ENCODE measurements around the gene DAZAP1.

The DAZAP1 gene

DNA sequence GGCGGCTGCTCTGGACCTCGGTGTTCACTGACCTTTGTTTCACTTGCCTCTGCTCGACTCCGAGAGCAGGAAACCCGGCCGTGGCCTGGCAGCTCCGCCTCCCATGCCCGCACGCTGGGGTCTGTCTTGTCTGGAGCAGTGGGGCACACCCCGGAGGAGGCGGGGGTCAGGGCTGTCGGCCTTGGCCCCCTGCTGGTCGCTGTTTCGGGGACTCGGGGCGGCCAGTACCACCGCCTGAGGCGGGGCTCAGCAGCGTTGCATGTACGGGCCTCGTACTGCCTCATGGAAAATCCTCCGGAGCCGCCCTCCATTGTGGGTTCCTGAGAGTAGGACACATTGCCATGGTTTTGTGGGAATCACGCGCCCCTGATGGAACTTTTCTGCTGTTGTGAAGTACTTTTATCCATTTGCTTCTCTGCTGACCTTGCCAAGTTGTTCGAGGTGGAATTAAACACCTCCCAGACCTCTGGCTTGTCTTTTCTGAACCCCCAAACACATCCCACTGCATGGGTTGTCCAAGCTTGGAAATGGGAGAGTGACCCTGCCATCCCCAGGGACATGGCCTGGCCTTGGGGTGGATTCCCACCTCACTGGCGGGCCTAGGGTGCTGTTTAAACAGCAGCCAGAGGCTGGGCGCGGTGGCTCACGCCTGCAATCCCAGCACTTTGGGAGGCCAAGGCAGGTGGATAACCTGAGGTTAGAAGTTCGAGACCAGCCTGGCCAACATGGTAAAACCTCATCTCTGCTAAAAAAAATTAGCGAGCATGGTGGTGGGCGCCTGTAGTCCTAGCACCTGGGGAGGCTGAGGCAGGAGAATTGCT is 29.2 kb upstream of the DAZAP1 start:
- H3K4me1 ChIP-seq (ENCODE audit: control insufficient read depth, insufficient read depth, low read length), result peaks cover 15% of the 10 kb centered on the region
- 94 to 95% methylated on average over 33 of the region's 33 CpGs for WGBS, 2 experiments

DNA sequence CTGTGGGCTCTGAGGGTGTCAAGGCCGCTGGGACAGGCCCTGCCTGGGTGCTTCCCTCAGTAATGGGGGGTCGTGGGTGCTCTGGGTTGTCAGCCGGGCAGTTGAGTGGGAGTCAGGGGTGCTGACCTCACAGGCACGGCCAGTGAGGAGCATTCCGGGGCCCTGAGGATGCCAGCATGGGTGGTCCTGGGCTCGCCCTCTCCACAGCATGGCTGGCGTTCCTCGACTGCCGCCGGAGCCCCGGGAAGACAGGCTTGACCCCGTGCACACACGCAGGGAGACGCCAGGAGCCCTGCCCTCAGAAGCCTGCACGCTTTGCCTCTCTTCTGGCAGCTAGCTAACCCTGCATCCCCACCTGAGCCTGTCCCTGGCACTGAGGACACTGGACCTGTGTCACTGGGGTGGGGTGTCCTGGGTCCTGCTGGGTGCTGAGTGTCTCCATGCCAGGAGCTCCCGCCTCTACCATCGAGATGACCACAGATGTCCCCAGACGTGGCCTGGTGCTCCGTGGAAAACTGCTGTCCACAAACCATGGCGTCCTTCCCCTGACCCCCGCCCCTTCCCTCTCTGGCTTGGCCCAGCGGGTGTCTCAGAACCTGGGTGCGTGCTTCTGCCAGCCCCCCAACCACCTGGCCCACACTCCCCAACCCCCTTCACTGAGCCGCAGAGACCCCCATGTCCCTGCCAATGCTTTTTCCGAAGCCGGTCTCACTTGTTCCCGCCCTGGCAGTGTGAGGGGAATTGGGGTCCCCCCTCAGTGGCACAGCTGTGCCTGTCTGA is 28.1 kb upstream of the DAZAP1 start:
- Histone ChIP-seq H3K27ac (ENCODE audit: insufficient read depth, low read depth, low read length, poor library complexity, severe bottlenecking) (no peak overlapping the region), H3K9me3 (ENCODE audit: control insufficient read depth, low read length) (no peaks in the 10 kb centered on the region), H3K4me1 (ENCODE audit: control insufficient read depth, insufficient read depth, low read length) (peaks cover 17% of the 10 kb centered on the region), H3K4me3 (ENCODE audit: insufficient read depth, low read depth, low read length) (no peak overlapping the region), H3K27me3 (ENCODE audit: control insufficient read depth, insufficient read depth, low read length, poor library complexity, severe bottlenecking) (no peaks in the 10 kb centered on the region), H3K36me3 (ENCODE audit: control insufficient read depth, insufficient read depth, low read length) (peaks cover 19% of the 10 kb centered on the region)
- WGBS, 2 experiments, result 92 to 94% methylated on average over 26 of the region's 27 CpGs

More for the DNA sequence above, 29.2 kb upstream of the DAZAP1 start:
- Histone ChIP-seq H3K9me3 (ENCODE audit: control insufficient read depth, low read length) (no peaks in the 10 kb centered on the region), H3K27me3 (ENCODE audit: control insufficient read depth, insufficient read depth, low read length, poor library complexity, severe bottlenecking) (no peaks in the 10 kb centered on the region), H3K27ac (ENCODE audit: insufficient read depth, low read depth, low read length, poor library complexity, severe bottlenecking) (no peak overlapping the region), H3K36me3 (ENCODE audit: control insufficient read depth, insufficient read depth, low read length) (peaks cover 30% of the 10 kb centered on the region), H3K4me3 (ENCODE audit: insufficient read depth, low read depth, low read length) (no peak overlapping the region)

DNA sequence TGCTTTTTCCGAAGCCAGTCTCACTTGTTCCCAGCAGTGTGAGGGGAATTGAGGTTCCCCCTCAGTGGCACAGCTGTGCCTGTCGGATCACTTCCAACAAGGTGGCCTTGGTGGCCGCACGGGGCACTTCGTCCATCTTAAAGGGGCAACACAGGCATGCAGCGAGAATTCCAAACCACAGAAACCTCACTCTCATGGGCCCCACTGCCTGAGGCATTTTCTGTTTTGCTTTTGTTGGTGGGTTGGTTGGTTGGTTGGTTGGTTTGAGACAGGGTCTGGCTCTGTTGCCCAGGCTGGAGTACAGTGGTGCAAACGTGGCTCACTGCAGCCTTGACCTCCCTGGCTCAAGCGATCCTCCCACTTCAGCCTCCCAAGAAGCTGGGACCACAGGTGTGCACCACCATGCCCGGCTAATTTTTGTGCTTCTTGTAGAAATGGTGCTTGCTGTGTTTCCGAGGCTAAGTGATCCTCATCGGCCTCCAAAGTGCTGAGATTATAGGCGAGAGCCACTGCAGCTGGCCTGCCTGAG is 27.4 kb upstream of the DAZAP1 start:
- WGBS, 2 experiments, result 90 to 93% methylated on average over 12 of the region's 12 CpGs
- H3K27ac ChIP-seq (ENCODE audit: insufficient read depth, low read depth, low read length, poor library complexity, severe bottlenecking), result no peak overlapping the region
- no peak overlapping the region for H3K4me3 ChIP-seq (ENCODE audit: insufficient read depth, low read depth, low read length)
- H3K36me3 ChIP-seq (ENCODE audit: control insufficient read depth, insufficient read depth, low read length), result peaks cover 17% of the 10 kb centered on the region
- H3K9me3 ChIP-seq (ENCODE audit: control insufficient read depth, low read length), result no peaks in the 10 kb centered on the region
- H3K27me3 ChIP-seq (ENCODE audit: control insufficient read depth, insufficient read depth, low read length, poor library complexity, severe bottlenecking), result no peaks in the 10 kb centered on the region
- H3K4me1 ChIP-seq (ENCODE audit: control insufficient read depth, insufficient read depth, low read length), result peaks cover 21% of the 10 kb centered on the region

DNA sequence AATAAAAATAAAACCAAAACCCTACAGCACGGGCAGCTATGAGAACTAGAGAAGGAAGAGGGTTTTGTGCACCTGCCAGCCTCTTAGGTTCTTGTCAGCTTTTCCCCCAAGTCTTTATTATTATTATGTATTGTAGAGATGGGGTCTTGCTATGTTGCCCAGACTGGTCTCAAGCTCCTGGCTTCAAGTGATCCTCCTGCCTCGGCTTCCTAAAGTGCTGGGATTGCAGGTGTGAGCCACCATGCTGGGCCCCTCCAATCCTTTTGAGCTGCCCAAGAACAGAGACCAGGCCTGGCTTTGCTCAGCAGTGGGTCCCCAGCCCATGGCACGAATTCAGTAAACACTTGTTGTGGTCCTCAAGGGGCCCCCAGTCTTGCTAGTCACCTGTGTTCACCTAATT is 25.1 kb upstream of the DAZAP1 start:
- Histone ChIP-seq H3K36me3 (ENCODE audit: control insufficient read depth, insufficient read depth, low read length) (peaks cover 7% of the 10 kb centered on the region), H3K27me3 (ENCODE audit: control insufficient read depth, insufficient read depth, low read length, poor library complexity, severe bottlenecking) (no peaks in the 10 kb centered on the region), H3K27ac (ENCODE audit: insufficient read depth, low read depth, low read length, poor library complexity, severe bottlenecking) (no peak overlapping the region), H3K4me1 (ENCODE audit: control insufficient read depth, insufficient read depth, low read length) (peaks cover 21% of the 10 kb centered on the region), H3K9me3 (ENCODE audit: control insufficient read depth, low read length) (no peaks in the 10 kb centered on the region), H3K4me3 (ENCODE audit: insufficient read depth, low read depth, low read length) (no peak overlapping the region)
- WGBS, 2 experiments, result 84 to 92% methylated on average over 2 to 3 of the region's 3 CpGs

DNA sequence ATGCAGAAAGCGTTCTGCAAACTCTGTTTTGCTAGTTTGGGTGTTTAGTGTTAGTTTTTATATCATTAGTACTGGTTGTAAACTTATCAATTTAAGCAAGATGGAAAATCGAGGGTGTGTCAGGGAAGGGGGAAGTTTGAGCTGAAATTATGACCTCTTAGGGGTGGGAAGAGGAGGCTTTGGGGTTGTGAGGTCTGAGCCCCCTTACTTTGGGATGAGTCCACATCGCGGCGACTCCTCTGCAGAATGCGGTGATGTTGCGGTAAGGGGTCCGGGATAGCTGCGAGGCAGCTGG is 24.4 kb upstream of the DAZAP1 start:
- H3K27ac ChIP-seq (ENCODE audit: insufficient read depth, low read depth, low read length, poor library complexity, severe bottlenecking), result no peak overlapping the region
- no peak overlapping the region for H3K4me3 ChIP-seq (ENCODE audit: insufficient read depth, low read depth, low read length)
- H3K9me3 ChIP-seq (ENCODE audit: control insufficient read depth, low read length), result no peaks in the 10 kb centered on the region
- 23 to 25% methylated on average over 9 of the region's 9 CpGs for WGBS, 2 experiments
- no peaks in the 10 kb centered on the region for H3K27me3 ChIP-seq (ENCODE audit: control insufficient read depth, insufficient read depth, low read length, poor library complexity, severe bottlenecking)
- H3K36me3 ChIP-seq (ENCODE audit: control insufficient read depth, insufficient read depth, low read length), result no peaks in the 10 kb centered on the region
- H3K4me1 ChIP-seq (ENCODE audit: control insufficient read depth, insufficient read depth, low read length), result peaks cover 21% of the 10 kb centered on the region

DNA sequence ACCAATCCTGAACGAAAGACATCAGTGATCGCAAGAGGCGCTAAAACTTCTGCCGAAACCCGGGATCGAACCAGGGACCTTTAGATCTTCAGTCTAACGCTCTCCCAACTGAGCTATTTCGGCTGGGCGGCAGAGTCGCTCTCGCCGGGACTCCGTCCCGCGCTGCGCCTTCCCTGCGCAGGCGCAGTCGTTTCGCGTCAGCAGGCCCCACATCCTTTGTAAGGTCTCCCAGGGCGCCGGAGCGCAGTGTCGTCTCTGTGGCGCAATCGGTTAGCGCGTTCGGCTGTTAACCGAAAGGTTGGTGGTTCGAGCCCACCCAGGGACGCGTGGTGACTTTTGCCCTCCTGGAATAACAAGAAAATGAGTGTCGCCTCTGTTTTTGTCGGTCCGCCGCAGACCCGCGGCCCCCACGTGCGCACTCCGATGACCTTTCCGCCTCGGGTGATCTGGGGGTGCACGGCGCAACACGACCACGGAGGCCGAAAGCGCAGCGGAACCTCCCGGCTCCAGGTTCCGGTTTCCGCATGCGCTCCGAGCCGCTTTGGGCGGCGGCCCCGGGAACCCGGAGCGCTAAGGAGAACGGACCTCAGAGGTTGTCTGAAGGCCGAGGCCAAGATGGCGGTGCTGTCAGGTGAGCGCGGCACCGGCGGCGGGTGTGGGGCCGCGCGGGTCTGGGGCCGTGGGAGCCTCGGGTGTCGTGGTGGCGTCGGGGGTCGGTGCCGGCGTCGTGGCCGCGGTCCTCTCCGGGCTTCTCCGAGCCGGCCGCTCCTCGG is 23.9 kb upstream of the DAZAP1 start, which contains the start of gene NDUFS7:
NDUFS7 (plus strand) TSS at position 596 of the 773 bp plus-strand sequence; CDS start at position 616, 20 bp downstream.
- Histone ChIP-seq H3K4me1 (ENCODE audit: control insufficient read depth, insufficient read depth, low read length) (peaks cover 21% of the 10 kb centered on the region), H3K9me3 (ENCODE audit: control insufficient read depth, low read length) (no peaks in the 10 kb centered on the region), H3K36me3 (ENCODE audit: control insufficient read depth, insufficient read depth, low read length) (no peaks in the 10 kb centered on the region), H3K27ac (ENCODE audit: insufficient read depth, low read depth, low read length, poor library complexity, severe bottlenecking) (no peak within 1 kb of the TSS), H3K4me3 (ENCODE audit: insufficient read depth, low read depth, low read length) (peak within 1 kb of the TSS; percentile 93), H3K27me3 (ENCODE audit: control insufficient read depth, insufficient read depth, low read length, poor library complexity, severe bottlenecking) (no peaks in the 10 kb centered on the region)
- WGBS, 2 experiments, result 0% methylated on average over 90 of the region's 90 CpGs

DNA sequence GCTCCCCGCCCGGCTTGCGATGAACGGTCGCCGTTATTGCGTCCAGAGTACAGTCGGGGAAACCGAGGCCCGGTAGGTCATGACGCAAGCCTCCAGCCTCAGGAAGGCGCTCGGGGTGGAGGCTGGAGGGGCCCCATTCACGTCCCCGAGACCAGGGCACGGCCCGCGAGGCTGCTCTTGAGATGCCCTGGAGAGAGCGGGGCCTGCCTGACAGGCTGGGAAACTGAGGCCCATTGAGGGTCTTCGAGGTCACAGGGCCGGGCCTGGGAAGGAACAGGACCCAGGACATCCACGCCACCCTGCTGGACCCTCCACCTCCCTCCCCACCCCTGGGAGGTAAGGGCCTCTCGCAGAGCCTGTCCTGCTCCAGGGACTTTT is 23.3 kb upstream of the DAZAP1 start:
- WGBS, 2 experiments, result 3% methylated on average over 23 of the region's 23 CpGs
- H3K36me3 ChIP-seq (ENCODE audit: control insufficient read depth, insufficient read depth, low read length), result peaks cover 6% of the 10 kb centered on the region
- H3K27me3 ChIP-seq (ENCODE audit: control insufficient read depth, insufficient read depth, low read length, poor library complexity, severe bottlenecking), result no peaks in the 10 kb centered on the region
- H3K4me3 ChIP-seq (ENCODE audit: insufficient read depth, low read depth, low read length), result peak overlapping the region; percentile 93
- no peak overlapping the region for H3K27ac ChIP-seq (ENCODE audit: insufficient read depth, low read depth, low read length, poor library complexity, severe bottlenecking)
- H3K4me1 ChIP-seq (ENCODE audit: control insufficient read depth, insufficient read depth, low read length), result peaks cover 21% of the 10 kb centered on the region
- no peaks in the 10 kb centered on the region for H3K9me3 ChIP-seq (ENCODE audit: control insufficient read depth, low read length)

DNA sequence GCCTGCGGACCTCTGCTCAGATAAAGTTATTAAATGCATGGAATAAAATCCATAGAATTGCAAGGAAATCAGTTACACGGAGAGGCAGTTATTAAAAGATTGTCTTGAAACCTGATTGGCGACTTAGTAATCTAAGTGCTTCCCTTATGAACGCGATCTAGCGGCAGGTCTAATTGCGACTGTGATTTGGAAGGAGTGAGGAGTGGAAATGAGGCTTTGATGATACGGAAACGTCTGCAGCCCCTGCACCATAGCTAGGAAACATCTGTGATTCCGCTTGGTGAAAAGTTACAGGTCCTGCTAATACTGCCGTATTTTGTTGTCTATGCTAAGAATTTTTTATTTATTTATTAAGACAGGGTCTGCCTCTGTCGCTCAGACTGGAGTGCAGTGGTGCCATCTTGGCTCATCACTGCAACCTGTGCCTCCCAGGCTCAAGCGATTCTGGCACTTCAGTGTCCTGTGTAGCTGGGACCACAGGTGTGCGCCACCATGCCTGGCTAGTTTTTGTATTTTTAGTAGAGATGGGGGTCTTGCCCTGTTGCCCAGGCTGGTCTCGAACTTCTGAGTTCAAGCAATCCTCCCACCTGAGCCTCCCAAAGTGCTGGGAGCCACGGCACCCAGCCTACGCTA is 22.8 kb upstream of the DAZAP1 start:
- Histone ChIP-seq H3K4me3 (ENCODE audit: insufficient read depth, low read depth, low read length) (peak overlapping the region; percentile 93), H3K36me3 (ENCODE audit: control insufficient read depth, insufficient read depth, low read length) (peaks cover 10% of the 10 kb centered on the region), H3K4me1 (ENCODE audit: control insufficient read depth, insufficient read depth, low read length) (peaks cover 21% of the 10 kb centered on the region), H3K27ac (ENCODE audit: insufficient read depth, low read depth, low read length, poor library complexity, severe bottlenecking) (no peak overlapping the region), H3K9me3 (ENCODE audit: control insufficient read depth, low read length) (no peaks in the 10 kb centered on the region), H3K27me3 (ENCODE audit: control insufficient read depth, insufficient read depth, low read length, poor library complexity, severe bottlenecking) (no peaks in the 10 kb centered on the region)
- WGBS, 2 experiments, result 59 to 60% methylated on average over 17 of the region's 17 CpGs

DNA sequence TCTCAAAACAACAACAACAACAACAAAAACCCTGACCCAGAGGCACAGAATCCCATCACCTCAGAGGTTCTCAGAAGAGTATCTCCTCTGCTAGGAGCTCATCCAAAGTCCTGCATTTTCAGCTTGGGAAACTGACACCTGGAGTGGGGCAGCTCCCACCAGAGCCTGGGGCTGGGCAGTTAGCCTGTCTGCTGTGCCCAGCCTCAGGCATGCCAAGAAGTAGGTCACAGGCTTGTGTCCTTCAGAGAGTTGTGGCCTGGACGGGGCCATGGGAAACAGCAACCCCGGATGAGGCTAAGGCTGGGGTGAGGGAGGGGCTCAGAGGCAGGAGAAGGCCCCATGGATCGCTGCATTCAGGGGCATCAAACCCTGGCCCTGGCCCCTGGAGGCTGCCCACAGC is 21.6 kb upstream of the DAZAP1 start:
- 95% methylated on average over 3 of the region's 3 CpGs for WGBS, 2 experiments

More for the DNA sequence above, 21.6 kb upstream of the DAZAP1 start:
- Histone ChIP-seq H3K4me1 (ENCODE audit: control insufficient read depth, insufficient read depth, low read length) (peaks cover 16% of the 10 kb centered on the region), H3K4me3 (ENCODE audit: insufficient read depth, low read depth, low read length) (no peak overlapping the region), H3K9me3 (ENCODE audit: control insufficient read depth, low read length) (no peaks in the 10 kb centered on the region), H3K27ac (ENCODE audit: insufficient read depth, low read depth, low read length, poor library complexity, severe bottlenecking) (no peak overlapping the region), H3K36me3 (ENCODE audit: control insufficient read depth, insufficient read depth, low read length) (peaks cover 10% of the 10 kb centered on the region), H3K27me3 (ENCODE audit: control insufficient read depth, insufficient read depth, low read length, poor library complexity, severe bottlenecking) (no peaks in the 10 kb centered on the region)
